Skin of body (tissue), 2 donors: Measurements from ENCODE around the gene SLC39A2. TPM values are rescaled to one million over a fixed set of nuclear protein-coding genes. Genes with fewer than 3 reads are reported as not detected.
"Not testable (repeated sequence)": the region's sequence is repeated elsewhere in the genome, so short reads cannot be mapped to it uniquely, and the experiment has no call there.

Source experiments
- DNase-seq: peaks from one replicate; lab custom pipeline; 2025; lab: John Stamatoyannopoulos, UW
- total RNA-seq: library from RNA; depleted of rRNA; stranded (reverse); fragments of >200 nt; gene quantifications from one replicate; pipeline ENCODE4 v1.2.3, GENCODE V29; 2014

SLC39A2 gene
- total RNA-seq, result 9.5 TPM

GRCh38 chr14:20998674-20999366, at the start of gene SLC39A2:
Gene SLC39A2, plus strand, starts transcription at chr14:20999293. Its CDS starts 154 bp downstream, at chr14:20999447.
- no peak for DNase-seq

- not testable (repeated sequence) for DNase-seq
Measured at GRCh38 chr14:20954736-20955537, 44.2 kb upstream of the SLC39A2 start, which contains the start of gene RNASE2. Gene RNASE2, plus strand, starts transcription at chr14:20955487. Its CDS starts 285 bp downstream, at chr14:20955772.

- DNase-seq, result not testable (repeated sequence)
Measured at GRCh38 chr14:20955538-20955873, 43.6 kb upstream of the SLC39A2 start.

GRCh38 chr14:20956376-20956976, 42.6 kb upstream of the SLC39A2 start:
- no peak for DNase-seq

- not testable (repeated sequence) for DNase-seq
Measured at GRCh38 chr14:20958946-20959345, 40.1 kb upstream of the SLC39A2 start.

- DNase-seq, result no peak
Measured at GRCh38 chr14:20969336-20969735, 29.8 kb upstream of the SLC39A2 start.

GRCh38 chr14:20970647-20970982, 28.5 kb upstream of the SLC39A2 start:
- no peak for DNase-seq

- peak; percentile 77 for DNase-seq
Measured at GRCh38 chr14:20970983-20971704, 27.9 kb upstream of the SLC39A2 start.

- DNase-seq, result no peak
Measured at GRCh38 chr14:20971705-20972021, 27.4 kb upstream of the SLC39A2 start.

- DNase-seq, result no peak
Measured at GRCh38 chr14:20973501-20973900, 25.6 kb upstream of the SLC39A2 start.

- DNase-seq, result no peak
Measured at GRCh38 chr14:20976291-20976690, 22.8 kb upstream of the SLC39A2 start.

GRCh38 chr14:20978687-20979086, 20.4 kb upstream of the SLC39A2 start:
- DNase-seq, result no peak

GRCh38 chr14:20980906-20981305, 18.2 kb upstream of the SLC39A2 start:
- DNase-seq, result no peak

- no peak for DNase-seq
Measured at GRCh38 chr14:20982646-20983369, 16.3 kb upstream of the SLC39A2 start.

- not testable (repeated sequence) for DNase-seq
Measured at GRCh38 chr14:20985650-20986049, 13.4 kb upstream of the SLC39A2 start.

- DNase-seq, result no peak
Measured at GRCh38 chr14:20986811-20987210, 12.3 kb upstream of the SLC39A2 start.

- DNase-seq, result peak; percentile 14
Measured at GRCh38 chr14:20988717-20989470, 10.2 kb upstream of the SLC39A2 start.

- DNase-seq, result no peak
Measured at GRCh38 chr14:20989471-20989786, 9.7 kb upstream of the SLC39A2 start.

- DNase-seq, result peak; percentile 98
Measured at GRCh38 chr14:20989787-20990600, 9.1 kb upstream of the SLC39A2 start, which contains the start of gene METTL17. Gene METTL17, plus strand, starts transcription at chr14:20989980. Its CDS starts 23 bp downstream, at chr14:20990003.

GRCh38 chr14:20996521-20996920, 2.6 kb upstream of the SLC39A2 start:
- no peak for DNase-seq
